NCI-H2107 treated with DMSO at 0.1 percent for 48 hours (cell line): ENCODE results near the gene CCDC82.

Source experiments
- DNase-seq: peaks from one replicate; lab custom pipeline; 2025; ENCODE audit not compliant: unreplicated experiment; lab: John Stamatoyannopoulos, UW

The CCDC82 gene

DNA sequence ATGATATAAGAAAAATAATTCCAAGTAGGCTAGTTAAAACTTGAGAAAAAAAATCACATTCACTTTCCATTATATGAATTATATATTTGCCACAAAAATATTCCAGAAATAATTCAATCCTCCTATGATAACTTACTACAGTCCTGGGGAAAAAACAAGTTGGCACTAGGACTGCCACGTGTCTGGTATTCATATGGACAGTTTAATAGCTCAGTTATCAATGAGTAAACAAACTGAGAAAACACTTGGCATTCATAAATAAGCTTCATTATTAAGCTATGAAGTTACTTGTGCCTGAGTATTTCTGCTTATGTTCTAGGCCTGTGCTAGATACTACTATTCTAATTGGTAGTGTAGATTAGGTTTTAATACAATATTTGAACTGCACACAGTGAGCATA, 24.2 kb downstream of the CCDC82 start:
- no peak for DNase-seq

DNA sequence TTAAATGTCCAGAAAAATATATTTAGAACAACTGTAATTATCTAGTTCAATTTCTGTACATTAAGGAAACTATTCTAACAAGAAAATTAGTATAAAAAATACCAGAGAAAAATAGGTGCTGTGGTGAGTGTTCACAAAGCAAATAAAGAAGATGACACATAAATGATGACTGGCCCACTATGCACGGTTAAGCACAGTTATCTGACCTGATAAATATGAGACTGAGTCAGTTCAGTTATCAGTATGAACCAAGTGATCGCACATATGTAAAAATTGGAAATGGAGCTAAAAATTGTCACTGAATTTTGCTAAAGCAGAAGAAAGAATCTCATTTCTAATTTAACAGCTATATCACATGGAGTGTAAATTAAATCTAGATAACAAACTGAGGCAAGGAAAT, 27.9 kb downstream of the CCDC82 start:
- DNase-seq: no peak

DNA sequence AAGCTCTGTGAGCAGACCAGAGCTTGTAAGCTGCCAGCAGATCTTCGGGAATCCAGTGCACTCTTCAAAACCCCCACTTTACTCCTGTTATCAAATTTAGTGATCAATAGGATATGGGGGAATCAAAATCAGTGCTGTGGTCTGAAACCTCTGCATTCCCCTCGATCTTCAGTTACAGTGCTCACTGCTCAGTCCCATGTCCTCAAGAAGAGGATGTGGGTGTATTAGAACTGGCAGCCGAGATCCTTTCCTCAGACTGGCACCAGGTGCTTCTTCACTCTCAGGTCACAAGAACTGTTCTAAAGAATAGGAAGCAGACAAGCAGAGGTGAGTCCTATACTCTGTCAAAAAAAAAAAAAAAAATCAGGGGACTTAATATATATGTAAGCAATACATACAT, 31.4 kb downstream of the CCDC82 start:
- no peak for DNase-seq

DNA sequence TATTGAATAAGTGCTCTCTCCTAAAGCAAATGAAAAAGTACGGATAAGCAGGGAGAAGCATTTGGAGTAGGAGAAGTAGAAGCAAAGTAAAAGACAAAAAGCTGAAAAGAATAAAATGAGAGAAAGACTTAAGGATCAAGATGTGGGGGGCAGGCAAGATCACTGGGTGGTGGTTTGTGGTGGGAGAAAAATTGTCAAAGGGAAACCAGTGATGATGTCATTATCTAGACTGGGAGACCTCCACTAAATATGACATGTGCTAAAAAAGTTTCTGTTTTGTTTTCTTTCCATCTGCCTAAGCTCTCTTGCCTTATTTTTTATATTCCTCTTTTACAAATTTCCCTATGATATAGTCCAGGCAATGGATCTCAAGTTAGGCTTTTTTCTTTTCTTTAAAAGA, 31.9 kb downstream of the CCDC82 start:
- no peak for DNase-seq

DNA sequence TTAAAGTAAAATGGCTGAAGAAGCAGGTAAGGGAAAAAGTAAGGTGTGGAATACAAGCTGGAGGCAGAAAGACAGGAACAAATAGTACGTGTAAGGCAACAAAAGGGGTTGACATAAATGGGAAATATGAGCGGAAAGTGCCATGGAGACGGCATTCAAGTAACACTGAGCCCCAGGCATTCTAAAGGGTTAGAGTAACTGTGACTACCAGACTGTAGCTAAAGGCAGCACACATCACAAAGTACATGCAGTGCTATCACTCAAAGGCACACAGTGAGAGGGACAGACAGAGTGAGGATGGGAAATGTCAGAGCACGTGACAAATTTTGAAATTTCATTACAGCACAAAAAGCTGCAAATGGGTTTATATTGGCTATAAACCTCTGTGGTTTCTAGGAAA, 32.9 kb downstream of the CCDC82 start:
- DNase-seq: no peak

DNA sequence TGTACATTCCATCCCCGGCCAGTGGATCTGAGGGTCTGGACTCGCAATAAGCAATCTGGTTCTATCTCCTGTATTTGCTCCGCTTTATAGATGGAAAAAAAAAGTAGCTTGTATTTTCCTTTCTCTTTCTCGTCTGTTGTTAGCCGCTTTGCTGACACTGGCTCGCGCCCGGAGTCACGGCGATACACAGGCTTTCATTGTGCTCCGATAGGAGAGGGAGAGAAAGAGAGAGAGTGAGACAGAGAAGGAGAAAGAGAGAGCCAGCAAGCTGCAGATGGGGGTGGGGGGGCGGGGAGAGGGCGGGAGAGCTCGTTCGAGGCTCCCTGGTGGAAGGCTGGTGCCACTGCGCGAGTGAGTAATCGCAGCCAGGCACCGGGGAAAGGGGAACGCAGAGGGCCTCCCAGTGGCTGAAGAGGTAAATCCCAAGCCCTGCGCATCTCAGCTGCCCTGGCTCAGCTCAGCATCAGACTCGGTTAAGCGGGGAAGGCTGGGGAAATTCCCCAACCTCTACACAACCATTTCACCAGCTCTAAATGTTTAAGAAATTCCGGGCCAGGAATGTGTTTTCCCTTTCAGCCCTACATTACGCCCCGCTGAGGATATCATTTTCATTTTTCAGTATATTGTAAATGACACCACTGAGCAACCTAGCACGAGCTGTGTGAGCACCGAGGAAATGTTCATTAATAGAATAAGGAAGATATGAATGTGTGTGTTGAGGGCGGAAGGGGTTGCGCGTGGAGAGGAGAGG, 46.6 kb downstream of the CCDC82 start, which contains the start of gene MAML2:
MAML2 (minus strand) TSS at position 235 of the 751 bp plus-strand sequence. CDS start 1,300 bp downstream, outside the sequence.
- DNase-seq: peak; percentile 80

DNA sequence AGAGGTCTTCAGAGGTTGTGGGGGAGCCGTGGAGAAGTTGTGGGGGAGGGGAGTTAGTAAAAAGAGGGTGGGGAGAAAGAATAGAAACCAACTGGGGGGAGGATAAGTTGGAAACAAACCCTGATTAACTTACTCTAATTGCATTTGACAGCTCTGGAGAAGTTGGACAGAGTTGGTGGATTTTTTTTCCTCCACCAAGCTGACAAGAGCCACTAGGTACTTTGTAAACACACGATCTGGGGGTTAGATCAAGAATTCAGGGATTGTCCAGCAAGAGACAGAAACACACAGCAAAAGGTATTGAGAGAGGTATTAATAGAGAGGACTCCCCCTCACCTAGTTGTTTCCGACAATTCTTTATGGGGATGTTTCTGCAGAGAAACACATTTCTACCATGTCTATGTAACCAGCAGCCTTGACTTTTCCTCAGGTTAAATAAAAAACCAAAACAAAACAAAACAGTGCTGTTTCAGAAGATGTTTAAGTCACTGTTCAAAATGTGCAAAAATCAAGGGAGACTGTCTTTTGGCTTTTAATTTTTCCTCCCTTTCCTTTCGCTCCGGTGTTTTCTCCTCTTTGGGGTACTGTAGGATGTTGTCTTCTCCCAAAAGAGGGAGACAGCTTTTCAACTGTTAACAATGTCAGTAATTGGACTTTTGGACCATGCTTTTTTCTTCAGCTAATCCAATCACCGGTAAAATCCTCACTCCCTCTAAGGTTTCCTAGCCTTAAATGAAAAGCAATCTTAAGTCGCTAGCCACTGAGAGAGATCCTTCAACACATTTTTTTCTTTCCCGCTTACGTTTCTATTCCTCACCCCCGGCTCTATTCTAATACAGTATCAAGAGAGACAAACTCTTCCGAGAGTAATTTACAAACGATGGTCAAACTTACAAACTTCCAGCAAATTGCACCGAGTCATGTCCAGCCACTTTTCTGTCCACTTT, 47.4 kb downstream of the CCDC82 start:
- DNase-seq: peak; percentile 57

DNA sequence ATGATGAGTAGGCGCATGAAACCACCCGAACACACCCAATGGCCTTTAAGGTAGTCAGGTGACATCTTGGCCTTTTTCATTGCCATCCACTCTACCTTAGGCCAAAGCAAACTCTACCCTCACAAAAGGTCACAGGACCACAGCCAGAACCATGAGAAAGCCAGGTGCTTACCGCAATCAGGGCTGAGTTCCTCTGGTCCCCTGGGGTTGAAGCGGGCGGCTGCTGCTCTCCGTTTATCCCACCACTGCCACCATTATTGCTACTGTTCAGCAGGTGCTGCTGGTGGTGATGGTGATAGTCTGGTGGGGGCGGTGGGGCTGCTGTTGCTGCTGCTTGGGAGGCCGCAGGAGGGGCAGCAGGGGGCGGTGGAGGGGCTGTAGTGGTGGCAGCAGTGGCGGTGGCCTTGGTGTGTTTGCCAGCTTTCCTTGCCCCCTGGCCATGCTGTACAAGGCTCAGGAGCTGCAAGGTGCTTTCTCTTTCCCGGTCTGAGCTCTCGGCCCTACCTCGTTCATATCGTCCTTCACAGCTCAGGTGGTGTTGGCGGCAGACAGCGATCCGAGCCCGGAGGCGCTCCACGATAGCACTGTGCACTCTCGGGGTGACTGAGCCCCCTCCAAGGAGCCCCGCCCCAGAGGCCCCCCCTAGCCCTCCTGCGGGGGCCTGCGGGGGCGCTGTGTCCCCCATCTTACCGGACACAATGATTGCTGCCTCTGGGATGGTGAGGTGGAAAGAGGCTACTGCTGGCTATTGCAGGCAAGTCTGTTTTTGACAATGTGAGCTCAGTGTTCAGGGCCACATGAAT, 48.3 kb downstream of the CCDC82 start:
- DNase-seq: peak; percentile 31

DNA sequence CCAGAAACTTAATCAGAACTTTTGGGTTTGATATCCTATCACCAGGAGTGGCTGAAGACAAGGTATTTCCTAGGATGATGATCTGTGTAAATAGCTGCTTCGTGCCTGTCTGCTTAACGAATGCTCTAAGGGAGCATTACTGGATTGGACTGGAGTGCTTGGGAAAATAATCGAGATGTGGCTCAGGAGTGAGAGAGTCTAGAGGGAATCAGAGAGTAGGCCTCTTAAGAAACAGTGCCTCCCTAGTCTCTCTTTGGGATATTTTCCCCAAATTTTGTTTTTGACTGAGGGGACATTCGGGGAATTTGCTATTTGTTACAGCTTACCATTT, 49.2 kb downstream of the CCDC82 start:
- no peak for DNase-seq

DNA sequence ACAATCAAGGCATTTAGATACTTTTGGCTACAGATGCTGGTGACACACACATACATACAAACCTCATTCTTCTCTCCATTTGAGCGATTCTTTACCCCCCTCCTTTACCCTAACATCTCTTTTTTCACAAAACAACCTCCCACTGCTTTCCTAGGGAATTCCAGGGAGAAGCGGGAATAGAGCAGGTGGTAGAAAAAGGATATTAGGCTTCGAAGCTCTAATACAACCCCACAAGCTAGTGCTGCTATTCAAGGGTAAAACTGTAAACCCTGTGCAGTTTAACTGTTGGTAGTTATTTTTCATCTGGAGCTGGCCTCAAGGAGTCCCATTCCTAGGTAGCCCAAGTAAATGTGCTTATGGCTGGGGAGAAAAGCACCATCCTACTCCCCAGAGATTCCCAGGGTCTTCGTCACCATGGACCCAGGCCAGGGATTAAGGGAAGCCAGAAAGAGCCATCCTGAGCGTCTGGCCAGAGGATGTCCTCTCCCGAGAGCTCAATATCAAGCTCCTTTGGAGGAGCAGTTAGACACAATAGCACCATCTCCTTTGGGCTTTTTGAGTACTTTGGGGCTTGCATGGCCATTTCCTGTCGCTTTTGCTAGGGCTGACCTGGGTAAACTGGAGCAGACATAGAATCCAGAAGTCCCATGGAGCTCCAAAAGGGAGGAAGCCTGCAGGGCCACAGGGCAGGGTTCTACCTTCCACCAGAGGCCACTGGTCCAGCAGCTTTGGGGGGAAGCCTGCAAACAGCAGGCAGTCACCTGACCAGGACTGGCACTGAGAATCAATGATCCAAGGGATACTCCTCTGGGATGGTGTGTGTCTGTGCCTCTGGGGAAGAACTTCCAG, 49.8 kb downstream of the CCDC82 start:
- DNase-seq: no peak

DNA sequence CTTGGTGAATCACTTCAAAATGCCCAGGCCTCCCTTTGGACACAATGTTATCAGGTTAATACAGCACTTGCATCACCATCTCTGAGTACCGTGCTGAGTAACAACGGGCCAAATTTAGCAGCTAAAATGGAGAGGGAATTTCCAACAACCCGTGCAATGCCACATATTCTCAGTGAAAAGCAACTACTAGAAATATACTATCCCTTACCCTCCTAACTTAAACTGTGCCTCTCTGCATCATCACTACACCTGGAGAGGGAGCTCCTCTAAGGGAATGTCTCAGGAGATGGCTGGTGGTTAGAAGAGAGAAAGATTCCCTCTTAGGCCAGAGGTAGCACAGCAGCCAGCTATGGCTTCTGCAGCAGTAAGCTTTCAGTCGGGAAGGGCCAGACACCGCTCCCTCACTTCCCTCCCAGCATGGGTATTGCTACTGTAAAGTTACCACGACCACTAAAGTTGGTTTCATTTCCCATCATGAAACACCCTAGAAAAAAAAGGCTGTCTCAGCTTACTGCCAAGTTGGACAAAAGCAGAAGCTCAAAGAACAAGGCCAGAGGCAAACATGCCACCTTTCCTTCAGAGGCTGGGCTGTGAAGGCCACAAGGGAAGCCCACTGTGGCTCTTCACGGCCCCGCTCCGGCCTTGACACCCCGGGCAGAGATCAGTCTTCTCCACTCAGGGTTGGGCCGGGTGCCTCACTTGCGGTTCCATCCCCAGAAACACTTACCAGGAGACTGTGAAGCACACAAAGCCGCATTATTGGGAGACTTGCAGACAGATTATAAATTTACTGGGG, 50.6 kb downstream of the CCDC82 start:
- peak; percentile 7 for DNase-seq

DNA sequence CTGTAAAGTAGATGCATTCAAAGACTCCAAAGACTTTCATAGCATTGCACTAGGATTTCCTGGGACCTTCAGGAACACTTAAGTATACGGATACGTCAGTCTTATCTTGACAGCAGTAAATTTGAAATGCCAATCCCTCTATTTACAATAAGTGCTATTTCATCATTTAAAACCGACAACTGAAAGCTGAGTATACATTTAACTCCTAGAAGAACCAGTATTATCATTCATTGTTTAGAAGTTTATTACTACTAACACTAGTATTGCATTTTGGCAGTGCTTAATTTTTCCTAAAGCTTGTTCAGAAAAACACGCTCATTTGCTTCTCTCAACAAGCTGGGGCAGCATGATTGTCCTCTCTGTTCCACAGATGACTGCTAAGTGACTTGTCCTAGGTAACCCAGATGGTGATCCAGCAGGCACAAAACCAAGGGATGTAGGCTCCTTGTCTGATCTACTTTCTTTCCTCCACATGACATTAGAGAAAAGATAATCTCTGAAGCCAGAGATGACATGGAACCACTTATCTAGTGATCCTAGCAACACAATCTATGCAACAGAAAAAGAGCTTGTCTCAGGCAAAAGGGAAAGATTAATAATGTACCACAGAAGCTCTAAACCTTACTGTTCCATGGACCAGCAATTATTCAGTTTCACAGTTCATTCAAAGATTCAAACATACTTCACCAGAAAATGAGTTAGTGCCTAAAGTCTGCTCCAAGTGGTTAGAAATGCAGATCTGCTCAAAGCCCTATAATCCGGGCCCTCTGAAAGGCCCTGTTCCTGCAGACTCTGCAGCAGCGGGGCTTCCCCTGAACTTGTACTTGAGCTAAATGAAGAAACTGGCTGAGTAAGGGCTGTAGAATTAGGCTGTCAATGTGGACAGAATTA, 51.9 kb downstream of the CCDC82 start:
- no peak for DNase-seq

DNA sequence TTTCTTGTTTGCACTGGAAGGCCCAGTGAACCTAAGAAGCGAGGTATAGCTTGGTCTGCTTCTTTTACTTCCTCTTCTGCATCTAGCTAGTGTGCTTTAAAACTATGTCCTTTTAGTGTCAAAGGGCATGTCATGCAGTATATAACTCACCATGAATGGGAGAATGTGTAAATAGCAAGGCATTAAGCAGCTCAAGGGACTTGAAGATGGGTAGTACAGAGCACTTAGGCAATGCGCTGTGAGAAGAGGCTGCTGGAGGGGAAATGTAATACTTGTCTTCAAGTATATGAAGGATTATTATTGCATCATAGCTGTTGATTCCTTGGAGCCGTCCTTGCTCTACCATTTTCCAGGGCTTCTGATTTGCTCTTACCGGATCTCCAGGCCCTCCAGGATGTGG, 54.3 kb downstream of the CCDC82 start:
- DNase-seq: no peak

DNA sequence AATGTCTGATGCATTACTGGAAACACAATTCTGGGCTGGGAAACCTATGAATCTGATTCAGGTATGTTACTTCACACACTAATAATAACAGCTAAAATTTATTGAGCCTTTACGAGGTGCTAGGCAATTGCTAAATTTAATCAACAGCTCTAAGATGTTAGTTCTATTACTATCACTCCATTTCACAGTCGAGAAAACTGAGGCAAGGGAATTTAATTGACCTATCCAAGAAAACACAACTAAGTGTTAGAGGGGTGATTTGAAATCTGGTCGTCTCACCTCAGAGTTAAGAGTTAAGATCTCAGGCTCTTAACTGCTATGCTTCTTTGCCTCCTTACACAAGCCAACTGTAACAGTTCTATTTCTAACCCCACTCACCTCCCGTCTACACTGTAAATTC, 55.5 kb downstream of the CCDC82 start:
- no peak for DNase-seq

DNA sequence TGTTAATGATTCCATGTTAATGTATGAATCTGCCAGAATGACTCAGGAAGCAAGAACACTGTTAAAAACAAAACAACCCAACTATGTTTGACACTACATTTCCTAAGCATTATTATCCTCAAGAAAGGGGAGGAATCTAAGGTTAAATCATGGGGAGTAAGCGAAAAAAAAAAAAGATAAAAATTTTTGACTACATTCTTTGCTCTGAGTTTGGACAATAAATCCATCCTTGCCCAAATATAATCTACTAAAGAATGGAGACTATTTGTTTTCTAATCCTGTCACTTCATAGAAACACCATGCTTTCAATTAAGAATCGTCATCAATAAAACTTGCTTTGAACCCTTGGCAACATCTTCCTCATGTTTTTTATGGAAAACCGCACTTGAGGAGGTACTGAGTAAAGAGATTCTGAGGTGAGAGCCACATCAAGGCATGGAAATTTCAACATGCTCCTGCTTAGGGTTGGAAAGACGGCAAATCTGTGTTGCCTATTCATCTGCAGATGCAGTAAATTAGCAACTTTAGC, 56.5 kb downstream of the CCDC82 start:
- DNase-seq: no peak

DNA sequence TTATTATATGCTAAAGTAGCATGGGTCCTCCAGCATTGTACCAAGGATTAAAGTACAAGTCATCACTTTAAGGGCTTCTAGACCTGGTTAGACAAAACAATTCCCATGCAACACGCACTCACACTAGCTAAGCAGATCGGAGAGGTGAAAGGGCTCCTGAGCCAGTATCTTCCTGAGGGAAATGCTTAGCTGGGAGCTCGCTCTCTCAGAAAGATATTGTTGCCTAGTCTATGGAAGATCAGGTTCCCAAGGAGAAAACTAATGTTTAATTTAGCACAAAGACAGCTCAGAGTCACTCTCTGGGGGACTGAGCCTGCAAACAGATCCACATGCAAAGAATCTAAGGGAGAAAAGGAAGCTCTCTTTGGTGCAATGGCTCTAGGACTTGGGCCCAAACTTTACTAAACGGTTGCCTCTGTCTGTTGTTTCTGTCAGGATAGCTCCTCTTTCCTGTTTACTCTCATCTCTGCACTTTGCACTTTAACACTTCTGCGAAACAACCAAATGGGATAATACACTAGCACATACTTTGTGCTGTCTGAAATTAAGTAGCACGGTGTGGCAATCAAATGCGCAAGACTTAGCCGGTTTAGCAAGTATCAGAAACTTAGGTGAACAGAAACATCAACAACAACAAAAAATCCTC, 57.5 kb downstream of the CCDC82 start:
- peak; percentile 46 for DNase-seq

DNA sequence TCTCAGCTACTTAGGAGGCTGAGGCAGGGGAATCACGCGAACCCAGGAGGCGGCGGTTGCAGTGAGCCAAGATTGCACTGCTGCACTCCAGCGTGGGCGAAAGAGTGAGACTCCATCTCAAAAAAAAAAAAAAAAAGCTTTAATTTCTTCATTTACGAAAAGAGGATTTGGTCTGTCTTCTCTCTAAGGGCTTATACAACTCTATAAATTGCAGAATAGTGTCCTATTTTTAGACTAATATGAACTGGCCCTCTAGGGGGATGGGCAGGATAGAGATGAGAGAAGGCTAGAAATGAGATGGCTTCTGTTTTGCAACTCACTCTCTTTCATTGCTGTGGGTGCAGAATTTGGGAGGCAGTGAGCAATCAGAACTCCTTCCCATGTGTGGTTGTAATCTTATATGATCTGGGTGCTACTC, 58.0 kb downstream of the CCDC82 start:
- no peak for DNase-seq

DNA sequence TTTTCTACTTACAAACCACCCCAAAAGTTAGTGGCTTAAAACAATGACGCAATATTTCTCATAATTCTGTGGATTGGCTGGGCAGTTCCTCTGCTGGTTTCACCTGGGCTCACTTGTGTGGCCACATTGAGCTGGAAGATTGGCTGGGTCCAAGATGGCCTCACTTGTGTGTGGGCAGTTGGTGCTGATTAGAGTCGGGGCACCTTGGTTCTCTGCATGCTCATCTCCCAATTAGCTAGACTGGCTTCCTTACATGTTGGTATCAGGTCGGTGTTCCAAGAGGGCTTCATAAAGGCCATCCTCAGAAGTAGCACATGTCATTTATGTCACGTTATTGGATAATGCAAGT, 59.2 kb downstream of the CCDC82 start:
- no peak for DNase-seq
